Measurements from ENCODE around the gene SPACA7. TPM values are rescaled to one million over a fixed set of nuclear protein-coding genes. Genes with fewer than 3 reads are reported as not detected.

SPACA7 gene
- total RNA-seq, 1 experiment from 2014 or later, result not detected

DNA sequence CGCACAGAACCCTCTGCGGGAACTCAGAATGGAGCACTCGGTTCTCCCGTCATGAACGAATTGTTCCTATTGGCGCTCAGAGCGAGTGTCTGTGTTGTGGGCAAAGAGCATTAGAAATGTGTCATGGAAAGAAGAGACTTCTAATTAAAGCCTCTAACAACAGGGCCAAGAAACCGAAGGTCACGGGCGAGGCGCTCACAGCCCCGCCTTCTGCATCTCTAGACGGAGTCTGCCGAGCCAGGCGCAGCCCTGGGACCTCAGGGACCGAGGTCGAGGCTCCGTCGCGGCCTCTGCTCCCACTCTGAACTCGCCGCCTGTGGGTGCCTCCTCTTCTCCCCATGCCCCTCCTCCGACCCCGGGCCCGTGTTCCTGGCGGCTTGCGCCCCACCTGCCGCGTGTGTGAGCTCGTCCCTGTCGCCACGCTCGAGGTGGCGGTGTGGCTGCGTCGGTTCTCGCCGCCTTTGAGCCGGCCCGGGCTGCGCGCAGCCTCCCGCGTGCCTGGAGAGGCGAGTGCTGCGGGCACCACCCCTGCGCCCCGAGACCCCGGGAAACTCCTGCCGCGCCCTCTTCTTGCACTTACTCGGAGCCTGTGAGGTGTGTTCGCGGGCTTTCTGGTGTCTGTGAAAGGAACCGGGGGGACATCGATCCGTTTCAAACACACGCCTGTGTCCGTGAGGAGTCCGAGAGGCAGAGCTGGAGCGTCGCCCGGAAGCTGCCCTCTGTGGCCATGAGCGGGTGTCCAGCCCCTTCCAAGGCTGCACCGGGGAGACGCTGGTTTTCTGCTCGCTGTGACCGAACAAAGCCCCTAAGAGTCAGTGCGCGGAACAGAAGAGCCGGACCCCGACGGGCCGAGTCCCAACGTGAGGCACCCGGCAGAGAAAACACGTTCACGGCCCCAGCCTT is 45.4 kb upstream of the SPACA7 start:
- Histone ChIP-seq H3K79me2 (ENCODE audit: low read length) (no peaks in the 10 kb centered on the region), H3K9ac (ENCODE audit: low read length) (no peak overlapping the region), H3K9me2 (replicated peaks; ENCODE audit: low read length) (no peaks in the 10 kb centered on the region), H3K27me3 (ENCODE audit: low read length) (peaks cover 46% of the 10 kb centered on the region), H3K4me2 (ENCODE audit: low read length) (no peak overlapping the region), H3K36me3 (ENCODE audit: low read depth, low read length) (no peaks in the 10 kb centered on the region), H3K4me1 (ENCODE audit: insufficient read depth, low read length) (no peaks in the 10 kb centered on the region), H2AFZ (ENCODE audit: low read length) (no peak overlapping the region), H3K4me3 (ENCODE audit: low read length) (no peak overlapping the region), H3K9me3 (ENCODE audit: low read length) (no peaks in the 10 kb centered on the region), H3F3A (ENCODE audit: low read length, unreplicated experiment) (no peaks in the 10 kb centered on the region), H4K20me1 (ENCODE audit: low read length) (no peaks in the 10 kb centered on the region), H3K27ac (ENCODE audit: low read length) (no peak overlapping the region)
- BruUV-seq (replicated peaks), result no TSS peak
- no peak for ATAC-seq
- POLR2A ChIA-PET (ENCODE audit: unreplicated experiment), result no interaction called here
- no peak for DNase-seq
- no peak for TF ChIP-seq EZH2 (IDR thresholded peaks at IDR 0.05; ENCODE audit: low read length, unreplicated experiment)
- TF ChIP-seq, protein P1, sequence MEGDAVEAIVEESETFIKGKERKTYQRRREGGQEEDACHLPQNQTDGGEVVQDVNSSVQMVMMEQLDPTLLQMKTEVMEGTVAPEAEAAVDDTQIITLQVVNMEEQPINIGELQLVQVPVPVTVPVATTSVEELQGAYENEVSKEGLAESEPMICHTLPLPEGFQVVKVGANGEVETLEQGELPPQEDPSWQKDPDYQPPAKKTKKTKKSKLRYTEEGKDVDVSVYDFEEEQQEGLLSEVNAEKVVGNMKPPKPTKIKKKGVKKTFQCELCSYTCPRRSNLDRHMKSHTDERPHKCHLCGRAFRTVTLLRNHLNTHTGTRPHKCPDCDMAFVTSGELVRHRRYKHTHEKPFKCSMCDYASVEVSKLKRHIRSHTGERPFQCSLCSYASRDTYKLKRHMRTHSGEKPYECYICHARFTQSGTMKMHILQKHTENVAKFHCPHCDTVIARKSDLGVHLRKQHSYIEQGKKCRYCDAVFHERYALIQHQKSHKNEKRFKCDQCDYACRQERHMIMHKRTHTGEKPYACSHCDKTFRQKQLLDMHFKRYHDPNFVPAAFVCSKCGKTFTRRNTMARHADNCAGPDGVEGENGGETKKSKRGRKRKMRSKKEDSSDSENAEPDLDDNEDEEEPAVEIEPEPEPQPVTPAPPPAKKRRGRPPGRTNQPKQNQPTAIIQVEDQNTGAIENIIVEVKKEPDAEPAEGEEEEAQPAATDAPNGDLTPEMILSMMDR (conservative IDR thresholded peaks at IDR 0.05; ENCODE audit: low read depth, low read length), result no peak
- no peak for TF ChIP-seq EZH2phosphoT487 (IDR thresholded peaks at IDR 0.05; ENCODE audit: borderline replicate concordance, low read length)
- CTCF ChIA-PET, result interaction anchor here (0.6 kb wide), 1 partner anchor 1119 kb away, joined by 4 read pairs; no protein-coding TSS in a partner anchor
- intact Hi-C loops (cut with micrococcal nuclease), result no loop called here

DNA sequence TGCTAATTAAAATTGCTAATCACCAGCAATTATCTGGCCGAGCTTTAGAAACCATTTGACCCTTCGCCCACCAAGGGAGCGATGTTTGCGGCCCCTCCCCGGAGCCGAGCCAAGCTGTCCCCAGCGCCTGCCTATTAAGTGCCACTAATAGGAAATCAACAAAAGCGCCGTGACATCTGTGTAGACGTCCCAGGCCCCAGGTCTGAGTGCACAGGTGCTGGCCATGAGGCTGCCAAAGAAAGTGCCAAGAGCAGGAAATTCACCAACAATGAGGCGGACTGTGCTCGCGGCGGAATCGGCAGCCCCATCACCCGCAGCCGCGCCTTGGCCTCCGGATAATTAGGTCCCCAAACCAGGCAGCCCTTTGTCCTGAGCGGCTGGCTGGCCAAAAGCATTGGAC is 44.5 kb upstream of the SPACA7 start:
- Histone ChIP-seq H3K36me3 (ENCODE audit: low read depth, low read length) (no peaks in the 10 kb centered on the region), H2AFZ (ENCODE audit: low read length) (no peak overlapping the region), H3K27me3 (ENCODE audit: low read length) (peaks cover 36% of the 10 kb centered on the region), H3K9me3 (ENCODE audit: low read length) (no peaks in the 10 kb centered on the region), H3K4me3 (ENCODE audit: low read length) (no peak overlapping the region), H3K27ac (ENCODE audit: low read length) (no peak overlapping the region), H3K9ac (ENCODE audit: low read length) (no peak overlapping the region), H3F3A (ENCODE audit: low read length, unreplicated experiment) (no peaks in the 10 kb centered on the region), H3K79me2 (ENCODE audit: low read length) (no peaks in the 10 kb centered on the region), H3K4me1 (ENCODE audit: insufficient read depth, low read length) (no peaks in the 10 kb centered on the region), H3K4me2 (ENCODE audit: low read length) (no peak overlapping the region), H3K9me2 (replicated peaks; ENCODE audit: low read length) (no peaks in the 10 kb centered on the region), H4K20me1 (ENCODE audit: low read length) (no peaks in the 10 kb centered on the region)
- ATAC-seq (no peak), DNase-seq (no peak)
- POLR2A ChIA-PET (ENCODE audit: unreplicated experiment), result no interaction called here
- BruUV-seq (replicated peaks), result no TSS peak
- intact Hi-C loops (cut with micrococcal nuclease), result no loop called here
- TF ChIP-seq EZH2phosphoT487 (IDR thresholded peaks at IDR 0.05; ENCODE audit: borderline replicate concordance, low read length), result no peak
- TF ChIP-seq EZH2 (IDR thresholded peaks at IDR 0.05; ENCODE audit: low read length, unreplicated experiment), result no peak
- TF ChIP-seq, protein P1 (conservative IDR thresholded peaks at IDR 0.05; ENCODE audit: low read depth, low read length), result no peak
- CTCF ChIA-PET, result no interaction called here

DNA sequence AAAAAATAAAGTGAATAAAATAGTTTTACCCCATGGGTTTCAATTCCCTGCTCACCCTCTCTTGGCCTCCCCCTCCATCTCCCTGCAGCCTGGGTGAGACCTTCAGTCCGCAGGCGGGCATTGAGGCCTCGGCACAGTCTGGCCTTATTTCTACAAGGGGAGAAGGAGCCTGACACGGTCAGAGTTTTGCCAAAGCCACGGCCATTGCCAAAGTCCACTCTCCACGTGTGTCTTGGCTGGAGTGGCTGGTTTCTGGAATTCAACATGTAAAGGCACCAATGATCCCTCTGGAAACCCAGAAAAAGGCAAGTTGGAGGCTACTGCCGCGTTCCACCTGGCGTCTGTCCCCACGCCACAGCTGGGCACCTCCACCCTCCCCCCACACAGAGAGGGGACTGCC is 43.4 kb upstream of the SPACA7 start:
- TF ChIP-seq EZH2 (IDR thresholded peaks at IDR 0.05; ENCODE audit: low read length, unreplicated experiment), result no peak
- TF ChIP-seq, protein P1 (conservative IDR thresholded peaks at IDR 0.05; ENCODE audit: low read depth, low read length), result no peak
- no peak for TF ChIP-seq EZH2phosphoT487 (IDR thresholded peaks at IDR 0.05; ENCODE audit: borderline replicate concordance, low read length)

More for the DNA sequence above, 43.4 kb upstream of the SPACA7 start:
- ChIA-PET CTCF (no interaction called here), POLR2A (ENCODE audit: unreplicated experiment) (no interaction called here)
- no peaks in the 10 kb centered on the region for H3K9me3 ChIP-seq (ENCODE audit: low read length)
- H3K9me2 ChIP-seq (replicated peaks; ENCODE audit: low read length), result no peaks in the 10 kb centered on the region
- no peaks in the 10 kb centered on the region for H3K36me3 ChIP-seq (ENCODE audit: low read depth, low read length)
- no peak for ATAC-seq
- no peaks in the 10 kb centered on the region for H4K20me1 ChIP-seq (ENCODE audit: low read length)
- peaks cover 34% of the 10 kb centered on the region for H3K27me3 ChIP-seq (ENCODE audit: low read length)
- H2AFZ ChIP-seq (ENCODE audit: low read length), result no peak overlapping the region
- BruUV-seq (replicated peaks), result no TSS peak
- H3K79me2 ChIP-seq (ENCODE audit: low read length), result no peaks in the 10 kb centered on the region
- no peaks in the 10 kb centered on the region for H3K4me1 ChIP-seq (ENCODE audit: insufficient read depth, low read length)
- H3K4me2 ChIP-seq (ENCODE audit: low read length), result no peak overlapping the region
- no peak overlapping the region for H3K27ac ChIP-seq (ENCODE audit: low read length)
- H3F3A ChIP-seq (ENCODE audit: low read length, unreplicated experiment), result no peaks in the 10 kb centered on the region
- intact Hi-C loops (cut with micrococcal nuclease), result no loop called here
- no peak overlapping the region for H3K9ac ChIP-seq (ENCODE audit: low read length)
- no peak overlapping the region for H3K4me3 ChIP-seq (ENCODE audit: low read length)
- no peak for DNase-seq
